ENCODE data around the gene SHTN1. TPM values are rescaled to one million over a fixed set of nuclear protein-coding genes. Genes with fewer than 3 reads are reported as not detected.

Gene SHTN1
- total and polyA plus RNA-seq, 10 of the 15 experiments (the other 5 are each of a cell fraction or from before 2014, with no cell fraction given): 0.79 to 4.0 (median 2.0) TPM

DNA sequence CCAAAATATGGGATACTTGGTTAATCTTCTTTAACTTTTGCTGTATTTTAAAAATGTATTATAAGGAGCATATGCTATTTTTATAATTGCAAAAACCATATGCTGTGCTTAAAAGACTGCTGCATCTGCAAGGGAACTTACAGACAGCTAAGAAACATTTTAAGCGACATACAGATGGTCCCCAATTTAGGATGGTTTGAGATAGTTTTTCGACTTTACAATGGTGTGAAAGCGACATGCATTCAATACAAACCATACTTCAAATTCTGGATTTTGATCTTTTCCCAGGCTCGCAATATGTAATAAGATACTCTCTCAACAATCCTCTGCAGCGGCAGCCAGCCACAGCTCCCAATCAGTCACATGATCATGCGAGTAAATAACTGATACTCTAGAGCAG, 73.2 kb downstream of the SHTN1 start:
- in situ Hi-C loops (cut with MboI): no loop called here
- Histone ChIP-seq H2AFZ (ENCODE audit: control insufficient read depth, low read depth, low read length) (no peak overlapping the region), H3K36me3 (ENCODE audit: control insufficient read depth in 2 of 2, insufficient read depth in 2 of 2, low read length in 1 of 2) (no peaks in the 10 kb centered on the region), H3K9ac (ENCODE audit: control insufficient read depth, insufficient read depth, low read length) (no peak overlapping the region), H3K4me3 (no peak overlapping the region), H4K20me1 (ENCODE audit: control insufficient read depth, insufficient read depth) (no peaks in the 10 kb centered on the region), H3K4me2 (ENCODE audit: control insufficient read depth, insufficient read depth) (no peak overlapping the region), H3K27ac (ENCODE audit: control insufficient read depth, insufficient read depth) (no peak overlapping the region), H3K9me3 (replicated peaks; ENCODE audit: control insufficient read depth, insufficient read depth, low read length) (no peaks in the 10 kb centered on the region), H3K4me1 (ENCODE audit: control insufficient read depth, insufficient read depth, low read length) (no peaks in the 10 kb centered on the region), H3K27me3 (replicated peaks in 1 of 2; ENCODE audit: control insufficient read depth in 2 of 2, insufficient read depth in 2 of 2, low read length in 1 of 2) (no peaks in the 10 kb centered on the region), H3K79me2 (ENCODE audit: control insufficient read depth, insufficient read depth, low read length) (no peaks in the 10 kb centered on the region)
- DNase-seq (ENCODE audit: low read depth, low spot score) (no peak), FAIRE-seq (no peak), ATAC-seq (no peak)
- BruUV-seq (replicated peaks): no TSS peak
- ChIA-PET SMC1A (ENCODE audit: uncharacterized antibody, unreplicated experiment) (no interaction called here), POLR2A (no interaction called here), RAD21 (ENCODE audit: unreplicated experiment) (interaction anchor here (0.5 kb wide), 1 partner anchor 23 kb away, joined by 4 read pairs; no protein-coding TSS in a partner anchor), CTCF (interaction anchor here (1.0 kb wide), 1 partner anchor 135 kb away, joined by 3 read pairs; no protein-coding TSS in a partner anchor)
- intact Hi-C loops (cut with micrococcal nuclease; ENCODE audit: unreplicated experiment): no loop called here
- WGBS (ENCODE audit: insufficient coverage, insufficient replicate concordance, low lambda C conversion rate, missing lambda C conversion rate): 49% methylated on average over 6 of the region's 6 CpGs
- TF ChIP-seq BMI1 (IDR thresholded peaks at IDR 0.05; ENCODE audit: borderline replicate concordance) (no peak), KAT2A (conservative IDR thresholded peaks at IDR 0.05; ENCODE audit: control insufficient read depth, low read depth, low read length) (no peak), GATAD2B (conservative IDR thresholded peaks at IDR 0.05; ENCODE audit: low read depth) (no peak), LARP7 (IDR thresholded peaks at IDR 0.05) (no peak), STAT3 (IDR thresholded peaks at IDR 0.05; ENCODE audit: low read depth, low read length) (no peak), ZNF384 (IDR thresholded peaks at IDR 0.05; ENCODE audit: borderline replicate concordance, low read depth, low read length) (no peak), SMAD5 (IDR thresholded peaks at IDR 0.05; ENCODE audit: low read depth) (no peak), RFX5 (IDR thresholded peaks at IDR 0.05; ENCODE audit: low read depth, low read length) (no peak)
- TF ChIP-seq, protein P1, sequence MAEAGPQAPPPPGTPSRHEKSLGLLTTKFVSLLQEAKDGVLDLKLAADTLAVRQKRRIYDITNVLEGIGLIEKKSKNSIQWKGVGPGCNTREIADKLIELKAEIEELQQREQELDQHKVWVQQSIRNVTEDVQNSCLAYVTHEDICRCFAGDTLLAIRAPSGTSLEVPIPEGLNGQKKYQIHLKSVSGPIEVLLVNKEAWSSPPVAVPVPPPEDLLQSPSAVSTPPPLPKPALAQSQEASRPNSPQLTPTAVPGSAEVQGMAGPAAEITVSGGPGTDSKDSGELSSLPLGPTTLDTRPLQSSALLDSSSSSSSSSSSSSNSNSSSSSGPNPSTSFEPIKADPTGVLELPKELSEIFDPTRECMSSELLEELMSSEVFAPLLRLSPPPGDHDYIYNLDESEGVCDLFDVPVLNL (IDR thresholded peaks at IDR 0.05; ENCODE audit: low read depth, low read length): no peak
- TF ChIP-seq, protein P2, sequence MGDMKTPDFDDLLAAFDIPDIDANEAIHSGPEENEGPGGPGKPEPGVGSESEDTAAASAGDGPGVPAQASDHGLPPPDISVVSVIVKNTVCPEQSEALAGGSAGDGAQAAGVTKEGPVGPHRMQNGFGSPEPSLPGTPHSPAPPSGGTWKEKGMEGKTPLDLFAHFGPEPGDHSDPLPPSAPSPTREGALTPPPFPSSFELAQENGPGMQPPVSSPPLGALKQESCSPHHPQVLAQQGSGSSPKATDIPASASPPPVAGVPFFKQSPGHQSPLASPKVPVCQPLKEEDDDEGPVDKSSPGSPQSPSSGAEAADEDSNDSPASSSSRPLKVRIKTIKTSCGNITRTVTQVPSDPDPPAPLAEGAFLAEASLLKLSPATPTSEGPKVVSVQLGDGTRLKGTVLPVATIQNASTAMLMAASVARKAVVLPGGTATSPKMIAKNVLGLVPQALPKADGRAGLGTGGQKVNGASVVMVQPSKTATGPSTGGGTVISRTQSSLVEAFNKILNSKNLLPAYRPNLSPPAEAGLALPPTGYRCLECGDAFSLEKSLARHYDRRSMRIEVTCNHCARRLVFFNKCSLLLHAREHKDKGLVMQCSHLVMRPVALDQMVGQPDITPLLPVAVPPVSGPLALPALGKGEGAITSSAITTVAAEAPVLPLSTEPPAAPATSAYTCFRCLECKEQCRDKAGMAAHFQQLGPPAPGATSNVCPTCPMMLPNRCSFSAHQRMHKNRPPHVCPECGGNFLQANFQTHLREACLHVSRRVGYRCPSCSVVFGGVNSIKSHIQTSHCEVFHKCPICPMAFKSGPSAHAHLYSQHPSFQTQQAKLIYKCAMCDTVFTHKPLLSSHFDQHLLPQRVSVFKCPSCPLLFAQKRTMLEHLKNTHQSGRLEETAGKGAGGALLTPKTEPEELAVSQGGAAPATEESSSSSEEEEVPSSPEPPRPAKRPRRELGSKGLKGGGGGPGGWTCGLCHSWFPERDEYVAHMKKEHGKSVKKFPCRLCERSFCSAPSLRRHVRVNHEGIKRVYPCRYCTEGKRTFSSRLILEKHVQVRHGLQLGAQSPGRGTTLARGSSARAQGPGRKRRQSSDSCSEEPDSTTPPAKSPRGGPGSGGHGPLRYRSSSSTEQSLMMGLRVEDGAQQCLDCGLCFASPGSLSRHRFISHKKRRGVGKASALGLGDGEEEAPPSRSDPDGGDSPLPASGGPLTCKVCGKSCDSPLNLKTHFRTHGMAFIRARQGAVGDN (IDR thresholded peaks at IDR 0.05): no peak
- TF ChIP-seq, protein P3, sequence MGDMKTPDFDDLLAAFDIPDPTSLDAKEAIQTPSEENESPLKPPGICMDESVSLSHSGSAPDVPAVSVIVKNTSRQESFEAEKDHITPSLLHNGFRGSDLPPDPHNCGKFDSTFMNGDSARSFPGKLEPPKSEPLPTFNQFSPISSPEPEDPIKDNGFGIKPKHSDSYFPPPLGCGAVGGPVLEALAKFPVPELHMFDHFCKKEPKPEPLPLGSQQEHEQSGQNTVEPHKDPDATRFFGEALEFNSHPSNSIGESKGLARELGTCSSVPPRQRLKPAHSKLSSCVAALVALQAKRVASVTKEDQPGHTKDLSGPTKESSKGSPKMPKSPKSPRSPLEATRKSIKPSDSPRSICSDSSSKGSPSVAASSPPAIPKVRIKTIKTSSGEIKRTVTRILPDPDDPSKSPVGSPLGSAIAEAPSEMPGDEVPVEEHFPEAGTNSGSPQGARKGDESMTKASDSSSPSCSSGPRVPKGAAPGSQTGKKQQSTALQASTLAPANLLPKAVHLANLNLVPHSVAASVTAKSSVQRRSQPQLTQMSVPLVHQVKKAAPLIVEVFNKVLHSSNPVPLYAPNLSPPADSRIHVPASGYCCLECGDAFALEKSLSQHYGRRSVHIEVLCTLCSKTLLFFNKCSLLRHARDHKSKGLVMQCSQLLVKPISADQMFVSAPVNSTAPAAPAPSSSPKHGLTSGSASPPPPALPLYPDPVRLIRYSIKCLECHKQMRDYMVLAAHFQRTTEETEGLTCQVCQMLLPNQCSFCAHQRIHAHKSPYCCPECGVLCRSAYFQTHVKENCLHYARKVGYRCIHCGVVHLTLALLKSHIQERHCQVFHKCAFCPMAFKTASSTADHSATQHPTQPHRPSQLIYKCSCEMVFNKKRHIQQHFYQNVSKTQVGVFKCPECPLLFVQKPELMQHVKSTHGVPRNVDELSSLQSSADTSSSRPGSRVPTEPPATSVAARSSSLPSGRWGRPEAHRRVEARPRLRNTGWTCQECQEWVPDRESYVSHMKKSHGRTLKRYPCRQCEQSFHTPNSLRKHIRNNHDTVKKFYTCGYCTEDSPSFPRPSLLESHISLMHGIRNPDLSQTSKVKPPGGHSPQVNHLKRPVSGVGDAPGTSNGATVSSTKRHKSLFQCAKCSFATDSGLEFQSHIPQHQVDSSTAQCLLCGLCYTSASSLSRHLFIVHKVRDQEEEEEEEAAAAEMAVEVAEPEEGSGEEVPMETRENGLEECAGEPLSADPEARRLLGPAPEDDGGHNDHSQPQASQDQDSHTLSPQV (IDR thresholded peaks at IDR 0.05): no peak
- TF ChIP-seq, protein P4, sequence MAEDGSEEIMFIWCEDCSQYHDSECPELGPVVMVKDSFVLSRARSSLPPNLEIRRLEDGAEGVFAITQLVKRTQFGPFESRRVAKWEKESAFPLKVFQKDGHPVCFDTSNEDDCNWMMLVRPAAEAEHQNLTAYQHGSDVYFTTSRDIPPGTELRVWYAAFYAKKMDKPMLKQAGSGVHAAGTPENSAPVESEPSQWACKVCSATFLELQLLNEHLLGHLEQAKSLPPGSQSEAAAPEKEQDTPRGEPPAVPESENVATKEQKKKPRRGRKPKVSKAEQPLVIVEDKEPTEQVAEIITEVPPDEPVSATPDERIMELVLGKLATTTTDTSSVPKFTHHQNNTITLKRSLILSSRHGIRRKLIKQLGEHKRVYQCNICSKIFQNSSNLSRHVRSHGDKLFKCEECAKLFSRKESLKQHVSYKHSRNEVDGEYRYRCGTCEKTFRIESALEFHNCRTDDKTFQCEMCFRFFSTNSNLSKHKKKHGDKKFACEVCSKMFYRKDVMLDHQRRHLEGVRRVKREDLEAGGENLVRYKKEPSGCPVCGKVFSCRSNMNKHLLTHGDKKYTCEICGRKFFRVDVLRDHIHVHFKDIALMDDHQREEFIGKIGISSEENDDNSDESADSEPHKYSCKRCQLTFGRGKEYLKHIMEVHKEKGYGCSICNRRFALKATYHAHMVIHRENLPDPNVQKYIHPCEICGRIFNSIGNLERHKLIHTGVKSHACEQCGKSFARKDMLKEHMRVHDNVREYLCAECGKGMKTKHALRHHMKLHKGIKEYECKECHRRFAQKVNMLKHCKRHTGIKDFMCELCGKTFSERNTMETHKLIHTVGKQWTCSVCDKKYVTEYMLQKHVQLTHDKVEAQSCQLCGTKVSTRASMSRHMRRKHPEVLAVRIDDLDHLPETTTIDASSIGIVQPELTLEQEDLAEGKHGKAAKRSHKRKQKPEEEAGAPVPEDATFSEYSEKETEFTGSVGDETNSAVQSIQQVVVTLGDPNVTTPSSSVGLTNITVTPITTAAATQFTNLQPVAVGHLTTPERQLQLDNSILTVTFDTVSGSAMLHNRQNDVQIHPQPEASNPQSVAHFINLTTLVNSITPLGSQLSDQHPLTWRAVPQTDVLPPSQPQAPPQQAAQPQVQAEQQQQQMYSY (CRISPR knock-in tag; IDR thresholded peaks at IDR 0.05): no peak

Data from GM12878 (cell line).